ENCODE measurements around the gene COPS9. TPM values are rescaled to one million over a fixed set of nuclear protein-coding genes. Genes with fewer than 3 reads are reported as not detected.

COPS9 gene
- total RNA-seq, 1 experiment from 2014 or later = 134 TPM

DNA sequence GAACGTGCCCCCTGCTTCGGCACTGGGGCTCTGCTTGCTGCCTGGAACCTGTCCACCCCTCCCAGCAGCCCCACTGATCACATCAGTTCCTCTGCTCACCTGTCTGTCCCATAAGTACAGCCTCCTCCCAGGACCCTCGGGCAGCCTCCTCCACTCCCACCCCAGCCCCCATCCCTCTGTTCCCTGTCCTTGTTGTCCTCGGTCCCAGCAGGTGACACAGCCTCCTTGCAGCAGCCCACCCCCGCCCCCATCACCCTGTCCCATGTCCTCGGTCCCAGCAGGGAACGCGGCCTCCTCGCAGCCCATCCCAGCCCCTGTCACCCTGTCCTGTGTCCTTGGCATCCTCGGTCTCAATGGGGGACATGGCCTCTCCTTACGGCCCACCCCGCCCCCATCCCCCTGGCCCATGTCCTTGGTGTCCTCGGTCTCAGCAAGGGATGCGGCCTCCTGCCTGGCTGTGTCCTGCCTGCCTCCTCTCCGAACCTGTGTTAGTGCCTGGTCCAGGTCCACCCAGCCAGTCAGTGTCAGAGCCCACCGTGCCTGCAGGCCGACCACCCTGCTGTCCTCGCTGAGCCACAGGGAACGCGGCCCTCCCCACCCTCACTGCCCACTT lies 8.7 kb upstream of the COPS9 start:
- no peaks in the 10 kb centered on the region for H3K4me1 ChIP-seq (ENCODE audit: control insufficient read depth, insufficient read depth, low read length)
- ChIA-PET CTCF (interaction anchor here (0.6 to 1.6 kb wide), 3 partner anchors 84 to 232 kb away, joined by 4 to 15 read pairs (median 6); partner anchors contain the start of gene NDUFA10), POLR2A (no interaction called here)
- no peaks in the 10 kb centered on the region for H3K9me3 ChIP-seq (ENCODE audit: control insufficient read depth, insufficient read depth, low read depth, low read length)
- TF ChIP-seq TCF7L2 (IDR thresholded peaks at IDR 0.05; ENCODE audit: low read depth, low read length) (no peak), POLR2AphosphoS5 (IDR thresholded peaks at IDR 0.05; ENCODE audit: low read depth, low read length) (no peak), SIN3A (IDR thresholded peaks at IDR 0.05; ENCODE audit: borderline replicate concordance, insufficient read depth, low read depth, low read length) (no peak), CTCF (IDR thresholded peaks at IDR 0.05) (no peak)
- TF ChIP-seq, protein P1, sequence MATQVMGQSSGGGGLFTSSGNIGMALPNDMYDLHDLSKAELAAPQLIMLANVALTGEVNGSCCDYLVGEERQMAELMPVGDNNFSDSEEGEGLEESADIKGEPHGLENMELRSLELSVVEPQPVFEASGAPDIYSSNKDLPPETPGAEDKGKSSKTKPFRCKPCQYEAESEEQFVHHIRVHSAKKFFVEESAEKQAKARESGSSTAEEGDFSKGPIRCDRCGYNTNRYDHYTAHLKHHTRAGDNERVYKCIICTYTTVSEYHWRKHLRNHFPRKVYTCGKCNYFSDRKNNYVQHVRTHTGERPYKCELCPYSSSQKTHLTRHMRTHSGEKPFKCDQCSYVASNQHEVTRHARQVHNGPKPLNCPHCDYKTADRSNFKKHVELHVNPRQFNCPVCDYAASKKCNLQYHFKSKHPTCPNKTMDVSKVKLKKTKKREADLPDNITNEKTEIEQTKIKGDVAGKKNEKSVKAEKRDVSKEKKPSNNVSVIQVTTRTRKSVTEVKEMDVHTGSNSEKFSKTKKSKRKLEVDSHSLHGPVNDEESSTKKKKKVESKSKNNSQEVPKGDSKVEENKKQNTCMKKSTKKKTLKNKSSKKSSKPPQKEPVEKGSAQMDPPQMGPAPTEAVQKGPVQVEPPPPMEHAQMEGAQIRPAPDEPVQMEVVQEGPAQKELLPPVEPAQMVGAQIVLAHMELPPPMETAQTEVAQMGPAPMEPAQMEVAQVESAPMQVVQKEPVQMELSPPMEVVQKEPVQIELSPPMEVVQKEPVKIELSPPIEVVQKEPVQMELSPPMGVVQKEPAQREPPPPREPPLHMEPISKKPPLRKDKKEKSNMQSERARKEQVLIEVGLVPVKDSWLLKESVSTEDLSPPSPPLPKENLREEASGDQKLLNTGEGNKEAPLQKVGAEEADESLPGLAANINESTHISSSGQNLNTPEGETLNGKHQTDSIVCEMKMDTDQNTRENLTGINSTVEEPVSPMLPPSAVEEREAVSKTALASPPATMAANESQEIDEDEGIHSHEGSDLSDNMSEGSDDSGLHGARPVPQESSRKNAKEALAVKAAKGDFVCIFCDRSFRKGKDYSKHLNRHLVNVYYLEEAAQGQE (IDR thresholded peaks at IDR 0.05; ENCODE audit: insufficient read depth in 1 of 2, low read depth in 2 of 2, low read length in 1 of 2) = no peak
- DNase-seq (ENCODE audit: low read depth, low spot score) = no peak
- no TSS peak for BruUV-seq (replicated peaks)
- intact Hi-C loops (cut with micrococcal nuclease; ENCODE audit: unreplicated experiment) = loop anchor here (1.0 kb wide), 1 partner anchor 83 kb away; no protein-coding TSS in a partner anchor
- no peaks in the 10 kb centered on the region for H3K27me3 ChIP-seq (ENCODE audit: control insufficient read depth, insufficient read depth, low read length)
- H3K4me3 ChIP-seq (ENCODE audit: low read depth in 2 of 2, low read length in 2 of 2) = no peak overlapping the region
- H3K36me3 ChIP-seq (ENCODE audit: control insufficient read depth, insufficient read depth, low read length) = no peaks in the 10 kb centered on the region
- no peak overlapping the region for H3K27ac ChIP-seq (ENCODE audit: low read length)
- no peak for ATAC-seq
- in situ Hi-C loops (cut with HindIII; ENCODE audit: low pct_unique_long_range_greater_than_20kb, low sequenced_read_pairs) = no loop called here

- ChIA-PET POLR2A (no interaction called here), CTCF (interaction anchor here (0.7 to 2.1 kb wide), 3 partner anchors 17 to 85 kb away, joined by 3 to 15 read pairs (median 8); no protein-coding TSS in a partner anchor)
- TF ChIP-seq POLR2AphosphoS5 (IDR thresholded peaks at IDR 0.05; ENCODE audit: low read depth, low read length) (no peak), TCF7L2 (IDR thresholded peaks at IDR 0.05; ENCODE audit: low read depth, low read length) (no peak), SIN3A (IDR thresholded peaks at IDR 0.05; ENCODE audit: borderline replicate concordance, insufficient read depth, low read depth, low read length) (no peak), CTCF (IDR thresholded peaks at IDR 0.05) (peak; percentile 94)
- TF ChIP-seq, protein P1 (IDR thresholded peaks at IDR 0.05; ENCODE audit: insufficient read depth in 1 of 2, low read depth in 2 of 2, low read length in 1 of 2) = no peak
- no peaks in the 10 kb centered on the region for H3K27me3 ChIP-seq (ENCODE audit: control insufficient read depth, insufficient read depth, low read length)
- DNase-seq (ENCODE audit: low read depth, low spot score) = peak; percentile 20
- intact Hi-C loops (cut with micrococcal nuclease; ENCODE audit: unreplicated experiment) (loop anchor here (1.0 kb wide), 1 partner anchor 83 kb away; no protein-coding TSS in a partner anchor), in situ Hi-C loops (cut with HindIII; ENCODE audit: low pct_unique_long_range_greater_than_20kb, low sequenced_read_pairs) (no loop called here)
- H3K4me3 ChIP-seq (ENCODE audit: low read depth in 2 of 2, low read length in 2 of 2) = no peak overlapping the region
- no TSS peak for BruUV-seq (replicated peaks)
- no peak overlapping the region for H3K27ac ChIP-seq (ENCODE audit: low read length)
- peak; percentile 91 for ATAC-seq
- no peaks in the 10 kb centered on the region for H3K4me1 ChIP-seq (ENCODE audit: control insufficient read depth, insufficient read depth, low read length)
- H3K9me3 ChIP-seq (ENCODE audit: control insufficient read depth, insufficient read depth, low read depth, low read length) = no peaks in the 10 kb centered on the region
- no peaks in the 10 kb centered on the region for H3K36me3 ChIP-seq (ENCODE audit: control insufficient read depth, insufficient read depth, low read length)
Measured at GRCh38 chr2:240143801-240144648, 7.9 kb upstream of the COPS9 start.
